CD8-positive, alpha-beta memory T cell (primary cell): ENCODE measurements around the gene CCL18. TPM values are rescaled to one million over a fixed set of nuclear protein-coding genes. Genes with fewer than 3 reads are reported as not detected.
A peak's percentile ranks its signal among the peaks of the same experiment; 100 is the strongest.

Source experiments
- CTCF ChIA-PET: fragments of 350-600 bp; sonication (Branson Sonifier 250); formaldehyde crosslinking; loops from one replicate; lab custom pipeline; 2021; ENCODE audit warnings: antibody characterized with exemption; lab: Charles Lee
- POLR2A ChIA-PET: fragments of 350-600 bp; sonication (Branson Sonifier 250); formaldehyde crosslinking; loops from one replicate; lab custom pipeline; 2021; ENCODE audit warnings: antibody characterized with exemption; lab: Charles Lee
- DNase-seq, 5 donors: peaks; one replicate each; pipeline versions ENCODE4 v3.0.0 to v3.0.0-alpha.2; 2020 to 2022; ENCODE audit warnings: mixed read lengths in 1 of 5
- H3K27ac ChIP-seq: one replicate; pipeline ENCODE4 v1.7.0; 2013; ENCODE audit warnings: low read depth, mild to moderate bottlenecking, low read length, moderate library complexity
- H3K27me3 ChIP-seq: 2 replicates; pipeline ENCODE4 v1.7.0; 2013; ENCODE audit warnings: low read length, mild to moderate bottlenecking; ENCODE audit not compliant: insufficient read depth, poor library complexity, severe bottlenecking
- H3K36me3 ChIP-seq: 2 replicates; pipeline ENCODE4 v1.7.0; 2013; ENCODE audit warnings: mild to moderate bottlenecking, low read length, moderate library complexity; ENCODE audit not compliant: insufficient read depth
- H3K4me1 ChIP-seq: 2 replicates; pipeline ENCODE4 v1.7.0; 2013; ENCODE audit warnings: mild to moderate bottlenecking, low read length, moderate library complexity; ENCODE audit not compliant: insufficient read depth
- H3K4me3 ChIP-seq: 2 replicates; pipeline ENCODE4 v1.7.0; 2013; ENCODE audit warnings: mild to moderate bottlenecking, low read length
- H3K9me3 ChIP-seq: 2 replicates; pipeline ENCODE4 v1.7.0; 2013; ENCODE audit warnings: mild to moderate bottlenecking, low read length
- H3K27ac Mint-ChIP-seq, 8 donors: one replicate each; pipeline ENCODE4 v1.8.0; 2020 to 2021; ENCODE audit warnings: mixed read lengths in 8 of 8, mild to moderate bottlenecking in 6 of 8, inconsistent platforms in 3 of 8, moderate library complexity in 3 of 8
- H3K27me3 Mint-ChIP-seq, 2 donors: one replicate each; pipeline ENCODE4 v1.8.0; 2020 to 2021; ENCODE audit warnings: mixed read lengths in 2 of 2, mild to moderate bottlenecking in 1 of 2, moderate library complexity in 1 of 2
- H3K36me3 Mint-ChIP-seq, 3 donors: one replicate each; pipeline ENCODE4 v1.8.0; 2020 to 2021; ENCODE audit warnings: mixed read lengths in 3 of 3, inconsistent platforms in 1 of 3, mild to moderate bottlenecking in 1 of 3
- H3K4me1 Mint-ChIP-seq, 3 donors: one replicate each; pipeline ENCODE4 v1.8.0; 2020 to 2021; ENCODE audit warnings: mixed read lengths in 3 of 3, inconsistent platforms in 1 of 3, mild to moderate bottlenecking in 1 of 3
- H3K4me3 Mint-ChIP-seq, 7 donors: one replicate each; pipeline ENCODE4 v1.8.0; 2020 to 2021; ENCODE audit warnings: mixed read lengths in 7 of 7, mild to moderate bottlenecking in 6 of 7, moderate library complexity in 4 of 7, inconsistent platforms in 2 of 7
- H3K9me3 Mint-ChIP-seq, 5 donors: one replicate each; pipeline ENCODE4 v1.8.0; 2020 to 2022; ENCODE audit warnings: mixed read lengths in 5 of 5, mild to moderate bottlenecking in 3 of 5, moderate library complexity in 2 of 5, inconsistent platforms in 1 of 5
- polyA plus RNA-seq: library from polyadenylated mRNA; unstranded; fragments of 300-500 nt; fragmentation: Illumina TruSeq; gene quantifications from one replicate; pipeline ENCODE4 v1.2.3, GENCODE V29; 2021
- total RNA-seq, 2 experiments: library from RNA; stranded (reverse); gene quantifications; one replicate each; pipeline ENCODE4 v1.2.3, GENCODE V29; 2021

The CCL18 gene
- total and polyA plus RNA-seq, 3 experiments from 2014 or later, result not detected

DNA sequence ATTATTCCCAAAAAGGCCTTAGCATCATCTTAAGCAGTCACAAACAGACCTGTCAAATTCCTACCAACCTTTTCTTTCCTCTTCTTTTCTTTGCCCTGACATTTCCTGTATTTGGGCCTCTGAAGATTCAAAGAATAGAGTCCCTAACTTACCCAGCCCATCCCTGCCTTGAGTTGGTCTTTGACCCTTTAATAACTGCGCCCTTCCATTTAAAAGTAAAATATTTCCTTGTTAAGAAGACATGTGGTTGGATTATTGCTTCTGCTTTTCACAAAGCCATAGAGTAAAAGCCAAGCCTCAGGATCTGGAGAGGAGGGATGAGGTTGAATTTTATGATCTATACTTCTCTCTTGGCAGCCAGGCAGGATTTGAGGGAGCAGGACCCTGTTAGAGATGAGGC lies 33.1 kb upstream of the CCL18 start:
- no peaks in the 10 kb centered on the region for H3K4me1 Mint-ChIP-seq
- H3K4me3 Mint-ChIP-seq, result no peak overlapping the region
- CTCF ChIA-PET, result no interaction called here
- no peaks in the 10 kb centered on the region for H3K9me3 Mint-ChIP-seq
- H3K27ac Mint-ChIP-seq, result no peak overlapping the region
- DNase-seq, result no peak
- no peaks in the 10 kb centered on the region for H3K9me3 ChIP-seq
- H3K36me3 ChIP-seq, result no peaks in the 10 kb centered on the region
- peaks cover 0 to 13% of the 10 kb centered on the region in 2 donors for H3K27me3 Mint-ChIP-seq
- H3K4me1 ChIP-seq, result no peaks in the 10 kb centered on the region
- H3K27me3 ChIP-seq, result no peaks in the 10 kb centered on the region
- POLR2A ChIA-PET, result no interaction called here
- no peak overlapping the region for H3K27ac ChIP-seq
- H3K4me3 ChIP-seq, result no peak overlapping the region
- peaks cover 0 to 2% (median 0%) of the 10 kb centered on the region in 3 donors for H3K36me3 Mint-ChIP-seq

DNA sequence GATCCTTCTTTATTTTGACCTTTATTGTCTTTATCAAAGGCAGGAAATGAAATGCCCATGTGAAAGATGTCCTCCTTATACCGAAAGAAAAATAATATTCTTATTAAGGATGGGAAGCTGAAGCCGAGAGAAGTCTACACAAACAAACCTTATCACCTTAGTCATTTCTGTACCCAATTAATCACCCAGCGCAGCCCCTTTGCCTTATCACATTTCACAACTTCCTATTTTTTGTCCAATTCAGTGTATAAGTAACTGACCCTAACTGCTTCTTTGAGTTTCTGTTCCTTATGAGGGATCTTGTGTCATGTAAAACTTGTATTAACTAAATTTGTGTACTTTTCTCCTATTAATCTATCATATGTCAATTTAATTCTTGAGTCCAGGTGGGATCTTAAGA lies 29.9 kb upstream of the CCL18 start:
- Mint-ChIP-seq H3K9me3 (no peaks in the 10 kb centered on the region), H3K36me3 (no peaks in the 10 kb centered on the region), H3K4me3 (no peak overlapping the region), H3K27ac (no peak overlapping the region), H3K27me3 (peaks cover 0 to 12% of the 10 kb centered on the region in 2 donors), H3K4me1 (no peaks in the 10 kb centered on the region)
- Histone ChIP-seq H3K27ac (no peak overlapping the region), H3K9me3 (no peaks in the 10 kb centered on the region), H3K4me3 (no peak overlapping the region), H3K4me1 (no peaks in the 10 kb centered on the region), H3K27me3 (no peaks in the 10 kb centered on the region), H3K36me3 (no peaks in the 10 kb centered on the region)
- ChIA-PET POLR2A (no interaction called here), CTCF (no interaction called here)
- no peak for DNase-seq

DNA sequence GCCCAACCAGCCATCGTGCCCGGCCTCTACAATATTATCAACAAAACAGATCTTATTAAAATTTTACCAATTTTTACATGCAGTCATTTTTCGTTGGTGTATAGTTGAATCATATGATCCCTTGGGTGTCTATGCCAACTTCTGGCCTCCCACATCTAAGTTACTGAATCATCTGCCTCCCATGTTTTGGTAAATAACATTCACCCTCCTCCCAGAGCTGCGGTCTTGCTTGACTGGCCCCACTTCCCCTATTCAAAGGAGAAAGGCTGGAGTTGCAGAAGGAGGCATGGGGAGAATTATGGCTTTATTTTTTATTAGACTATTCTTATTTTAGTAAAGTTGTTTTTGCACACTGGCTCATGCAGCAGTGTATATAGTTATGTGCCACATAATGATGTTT lies 27.8 kb upstream of the CCL18 start:
- Histone ChIP-seq H3K4me1 (no peaks in the 10 kb centered on the region), H3K27me3 (no peaks in the 10 kb centered on the region), H3K4me3 (no peak overlapping the region), H3K27ac (no peak overlapping the region), H3K9me3 (no peaks in the 10 kb centered on the region), H3K36me3 (no peaks in the 10 kb centered on the region)
- Mint-ChIP-seq H3K4me1 (no peaks in the 10 kb centered on the region), H3K9me3 (no peaks in the 10 kb centered on the region), H3K36me3 (no peaks in the 10 kb centered on the region), H3K27me3 (peaks cover 0 to 6% of the 10 kb centered on the region in 2 donors), H3K27ac (no peak overlapping the region), H3K4me3 (no peak overlapping the region)
- ChIA-PET CTCF (no interaction called here), POLR2A (no interaction called here)
- no peak for DNase-seq

GRCh38 chr17:36048066-36048465 lies 16.0 kb upstream of the CCL18 start:
- CTCF ChIA-PET, result interaction anchor here (1.0 to 1.4 kb wide), 2 partner anchors 19 to 199 kb away, joined by 3 to 4 read pairs; no protein-coding TSS in a partner anchor

DNA sequence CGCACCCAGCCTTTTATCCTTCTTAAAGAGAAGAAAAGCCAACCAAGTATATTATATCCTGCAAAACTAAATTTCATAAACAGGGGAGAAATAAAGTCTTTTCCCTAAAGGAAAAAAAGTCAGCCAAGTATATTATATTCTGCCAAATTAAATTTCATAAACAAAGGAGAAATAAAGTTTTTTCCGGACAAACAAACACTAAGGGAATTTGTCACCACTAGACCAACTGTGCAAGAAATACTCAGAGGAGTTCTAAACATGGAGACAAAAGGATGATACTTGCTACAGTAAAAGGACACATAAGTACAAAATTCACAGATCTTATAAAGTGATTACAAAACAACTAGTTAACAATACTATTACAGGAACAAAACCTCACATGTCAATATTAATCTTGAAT lies 14.4 kb upstream of the CCL18 start:
- Mint-ChIP-seq H3K9me3 (peaks cover 28 to 39% (median 35%) of the 10 kb centered on the region in 5 donors), H3K4me1 (no peaks in the 10 kb centered on the region), H3K27ac (no peak overlapping the region), H3K36me3 (peaks cover 1 to 39% (median 2%) of the 10 kb centered on the region in 3 donors), H3K4me3 (no peak overlapping the region), H3K27me3 (peaks cover 3 to 13% of the 10 kb centered on the region in 2 donors)
- no peak overlapping the region for H3K4me3 ChIP-seq
- POLR2A ChIA-PET, result no interaction called here
- H3K36me3 ChIP-seq, result no peaks in the 10 kb centered on the region
- no peak for DNase-seq
- CTCF ChIA-PET, result interaction anchor here (1.4 kb wide), 1 partner anchor 17 kb away, joined by 4 read pairs; no protein-coding TSS in a partner anchor
- H3K27me3 ChIP-seq, result peaks cover 4% of the 10 kb centered on the region
- no peak overlapping the region for H3K27ac ChIP-seq
- H3K4me1 ChIP-seq, result no peaks in the 10 kb centered on the region
- H3K9me3 ChIP-seq, result no peaks in the 10 kb centered on the region

More at GRCh38 chr17:36048066-36048465, 16.0 kb upstream of the CCL18 start:
- Mint-ChIP-seq H3K27me3 (peaks cover 3 to 18% of the 10 kb centered on the region in 2 donors), H3K9me3 (peaks cover 28 to 39% (median 35%) of the 10 kb centered on the region in 5 donors), H3K27ac (no peak overlapping the region), H3K36me3 (peaks cover 1 to 39% (median 4%) of the 10 kb centered on the region in 3 donors), H3K4me3 (no peak overlapping the region), H3K4me1 (no peaks in the 10 kb centered on the region)
- H3K27ac ChIP-seq, result no peak overlapping the region
- H3K4me3 ChIP-seq, result no peak overlapping the region
- no peak for DNase-seq
- POLR2A ChIA-PET, result no interaction called here
- peaks cover 4% of the 10 kb centered on the region for H3K27me3 ChIP-seq
- no peaks in the 10 kb centered on the region for H3K36me3 ChIP-seq
- H3K9me3 ChIP-seq, result no peaks in the 10 kb centered on the region
- no peaks in the 10 kb centered on the region for H3K4me1 ChIP-seq

DNA sequence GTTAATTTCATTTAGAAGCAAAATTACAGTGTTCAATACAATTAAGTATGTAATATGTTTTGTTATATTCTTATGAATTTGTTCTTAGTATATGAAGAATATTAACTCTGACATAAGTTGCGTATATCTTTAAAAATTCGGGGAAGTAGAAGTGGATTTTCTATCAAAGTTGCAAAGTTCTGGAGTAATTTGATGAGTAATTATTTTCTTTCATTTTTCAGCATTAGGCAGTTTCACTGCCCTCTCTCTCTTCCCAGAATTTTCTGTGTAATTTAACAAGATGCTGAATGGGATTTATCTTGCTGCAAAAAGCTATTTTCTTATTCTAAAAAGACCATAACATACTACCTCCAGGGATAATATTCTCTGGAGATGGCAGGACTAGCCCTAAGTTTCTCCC lies 8.9 kb upstream of the CCL18 start:
- ChIA-PET POLR2A (no interaction called here), CTCF (no interaction called here)
- DNase-seq, result no peak
- Mint-ChIP-seq H3K9me3 (peaks cover 10 to 18% (median 14%) of the 10 kb centered on the region in 5 donors), H3K27ac (no peak overlapping the region), H3K36me3 (peaks cover 0 to 30% (median 1%) of the 10 kb centered on the region in 3 donors), H3K4me1 (peaks cover 0 to 6% (median 0%) of the 10 kb centered on the region in 3 donors), H3K27me3 (peaks cover 0 to 12% of the 10 kb centered on the region in 2 donors), H3K4me3 (no peak overlapping the region)
- no peaks in the 10 kb centered on the region for H3K36me3 ChIP-seq
- H3K9me3 ChIP-seq, result no peaks in the 10 kb centered on the region
- H3K4me3 ChIP-seq, result no peak overlapping the region
- H3K27me3 ChIP-seq, result peaks cover 4% of the 10 kb centered on the region
- H3K27ac ChIP-seq, result no peak overlapping the region
- no peaks in the 10 kb centered on the region for H3K4me1 ChIP-seq

GRCh38 chr17:36055921-36056520 lies 8.1 kb upstream of the CCL18 start:
- Mint-ChIP-seq H3K4me3 (no peak overlapping the region), H3K9me3 (peaks cover 8 to 13% (median 8%) of the 10 kb centered on the region in 5 donors), H3K36me3 (peaks cover 0 to 27% (median under 1%) of the 10 kb centered on the region in 3 donors), H3K27ac (no peak overlapping the region), H3K27me3 (peaks cover 0 to 11% of the 10 kb centered on the region in 2 donors), H3K4me1 (peaks cover 0 to 6% (median 0%) of the 10 kb centered on the region in 3 donors)
- H3K27me3 ChIP-seq, result peaks cover 4% of the 10 kb centered on the region
- no peak overlapping the region for H3K27ac ChIP-seq
- H3K4me3 ChIP-seq, result no peak overlapping the region
- no peak for DNase-seq
- H3K36me3 ChIP-seq, result no peaks in the 10 kb centered on the region
- ChIA-PET POLR2A (no interaction called here), CTCF (no interaction called here)
- no peaks in the 10 kb centered on the region for H3K9me3 ChIP-seq
- no peaks in the 10 kb centered on the region for H3K4me1 ChIP-seq

- Mint-ChIP-seq H3K27me3 (peaks cover 2 to 8% of the 10 kb centered on the region in 2 donors), H3K4me3 (no peak overlapping the region), H3K9me3 (no peaks in the 10 kb centered on the region), H3K27ac (peak overlapping the region in 1 of 8 donors; percentile 0), H3K4me1 (peaks cover 0 to 6% (median 0%) of the 10 kb centered on the region in 3 donors), H3K36me3 (peaks cover 0 to 14% (median 0%) of the 10 kb centered on the region in 3 donors)
- Histone ChIP-seq H3K36me3 (no peaks in the 10 kb centered on the region), H3K4me3 (no peak overlapping the region), H3K27ac (no peak overlapping the region), H3K9me3 (no peaks in the 10 kb centered on the region), H3K27me3 (peaks cover 4% of the 10 kb centered on the region), H3K4me1 (no peaks in the 10 kb centered on the region)
- CTCF ChIA-PET, result no interaction called here
- no peak for DNase-seq
- POLR2A ChIA-PET, result no interaction called here
Measured at GRCh38 chr17:36057911-36058310, 6.2 kb upstream of the CCL18 start.
